K562 (cell line): ENCODE measurements around the gene CAST. TPM values are rescaled to one million over a fixed set of nuclear protein-coding genes. Genes with fewer than 3 reads are reported as not detected.
A peak's percentile ranks its signal among the peaks of the same experiment; 100 is the strongest.

Experiments used
- BACH1 ChIP-seq: fragments of 200-800 bp; sonication (Bioruptor generic); IDR thresholded peaks from 2 replicates; pipeline ENCODE4 v1.6.1; 2016; ENCODE audit warnings: missing genetic modification characterization, missing compliant biosample characterization
- CBX5 ChIP-seq: IDR thresholded peaks from 2 replicates; pipeline ENCODE4 v1.6.1; 2014; ENCODE audit warnings: low read depth, borderline replicate concordance
- CEBPG ChIP-seq, 3 experiments: fragments of 200-800 bp in 1 of 3; sonication (Bioruptor generic) in 1 of 3; sonication (generic) in 1 of 3; formaldehyde crosslinking in 1 of 3; IDR thresholded peaks in 2 of 3; conservative IDR thresholded peaks in 1 of 3; 2 replicates each; pipeline versions ENCODE4 v1.6.1 to v1.8.0; 2016 to 2022; ENCODE audit warnings: missing compliant biosample characterization in 2 of 3, missing genetic modification characterization in 2 of 3, mild to moderate bottlenecking in 1 of 3, missing genetic modification reagents in 1 of 3
- CREB5 ChIP-seq: fragments of 250-450 bp; sonication (Bioruptor Pico); IDR thresholded peaks from 2 replicates; pipeline ENCODE4 v1.5.0; 2020; ENCODE audit warnings: mild to moderate bottlenecking
- ELK1 ChIP-seq: sonication (generic); formaldehyde crosslinking; IDR thresholded peaks from 2 replicates; pipeline ENCODE4 v1.8.1; 2022; ENCODE audit warnings: missing genetic modification reagents
- EP300 ChIP-seq: IDR thresholded peaks from 2 replicates; pipeline ENCODE4 v1.6.1; 2012; ENCODE audit warnings: low read length, improper control_type of control experiment
- GTF2E2 ChIP-seq: fragments of 200-800 bp; sonication (Bioruptor generic); IDR thresholded peaks from 2 replicates; pipeline ENCODE4 v1.6.1; 2016; ENCODE audit warnings: missing genetic modification characterization, missing compliant biosample characterization
- JUNB ChIP-seq: fragments of 450-650 bp; formaldehyde crosslinking; conservative IDR thresholded peaks from 2 replicates; pipeline ENCODE4 v1.4.0; 2020; ENCODE audit warnings: mild to moderate bottlenecking
- JUND ChIP-seq, 2 experiments: IDR thresholded peaks; 2 replicates in 1 of 2; 3 replicates in 1 of 2; pipeline ENCODE4 v1.6.1; 2011; ENCODE audit warnings: borderline replicate concordance in 2 of 2, low read depth in 2 of 2, low read length in 2 of 2, improper control_type of control experiment in 1 of 2, missing biosample characterization in 1 of 2, missing genetic modification characterization in 1 of 2, missing genetic modification reagents in 1 of 2
- MAFF ChIP-seq: IDR thresholded peaks from 2 replicates; pipeline ENCODE4 v1.6.1; 2012; ENCODE audit warnings: low read length, improper control_type of control experiment
- MYBL2 ChIP-seq, 2 experiments: fragments of 450-650 bp in 1 of 2; sonication (generic) in 1 of 2; formaldehyde crosslinking in 1 of 2; IDR thresholded peaks; 2 replicates each; pipeline versions ENCODE4 v1.6.1 to v1.8.1; 2017 to 2022; ENCODE audit warnings: borderline replicate concordance in 1 of 2, inconsistent platforms in 1 of 2, low read depth in 1 of 2, mild to moderate bottlenecking in 1 of 2, missing genetic modification reagents in 1 of 2, moderate library complexity in 1 of 2
- RFX7 ChIP-seq: fragments of 250-450 bp; sonication (Bioruptor Pico); IDR thresholded peaks from 2 replicates; pipeline ENCODE4 v1.5.1; 2021; ENCODE audit warnings: mild to moderate bottlenecking
- SAFB ChIP-seq: fragments of 200-400 bp; formaldehyde crosslinking; IDR thresholded peaks from 2 replicates; pipeline ENCODE4 v1.6.1; 2017; ENCODE audit warnings: low read depth, low read length, borderline replicate concordance
- SETDB1 ChIP-seq: IDR thresholded peaks from one replicate; pipeline ENCODE4 v1.6.1; 2012; ENCODE audit warnings: low read length, control low read depth, inconsistent platforms
- SMARCE1 ChIP-seq: fragments of 450-650 bp; IDR thresholded peaks from 2 replicates; pipeline ENCODE4 v1.7.1; 2016; ENCODE audit warnings: mild to moderate bottlenecking
- SNIP1 ChIP-seq: fragments of 450-650 bp; IDR thresholded peaks from 2 replicates; pipeline ENCODE4 v1.7.1; 2017; ENCODE audit warnings: low read depth, mild to moderate bottlenecking
- TFAM ChIP-seq: fragments of 250-450 bp; sonication (Bioruptor Pico); conservative IDR thresholded peaks from 2 replicates; pipeline ENCODE4 v1.5.0; 2021; ENCODE audit warnings: mild to moderate bottlenecking, moderate library complexity
- THAP7 ChIP-seq: fragments of 250-450 bp; sonication (Bioruptor Pico); IDR thresholded peaks from 2 replicates; pipeline ENCODE4 v1.5.0; 2021
- VEZF1 ChIP-seq: fragments of 200-800 bp; sonication (Bioruptor generic); IDR thresholded peaks from 2 replicates; pipeline ENCODE4 v1.6.1; 2017; ENCODE audit warnings: missing genetic modification characterization, missing compliant biosample characterization
- ZC3H11A ChIP-seq: IDR thresholded peaks from 2 replicates; pipeline ENCODE4 v1.6.1; 2012; ENCODE audit warnings: low read depth, low read length, improper control_type of control experiment
- ZFP1 ChIP-seq: fragments of 450-650 bp; formaldehyde crosslinking; IDR thresholded peaks from 2 replicates; pipeline ENCODE4 v1.4.0; 2020; ENCODE audit warnings: mild to moderate bottlenecking, mixed read lengths
- ZNF174 ChIP-seq: fragments of 250-450 bp; sonication (Bioruptor Pico); IDR thresholded peaks from 2 replicates; pipeline ENCODE4 v1.4.0; 2020; ENCODE audit warnings: mild to moderate bottlenecking
- polyA plus RNA-seq, 8 experiments: library from polyadenylated mRNA; depleted of rRNA in 4 of 8; stranded (reverse) in 5 of 8; unstranded in 3 of 8; fragments of >200 nt; fragmentation: Nextera tagmentation in 2 of 8; fragmentation: Illumina TruSeq in 1 of 8; extraction: Ambion mirVana in 2 of 8; extraction: Trizol in 1 of 8; gene quantifications; 2 replicates each; pipeline versions ENCODE4 v1.2.1 to v1.2.3, GENCODE V29; 2011 to 2014; ENCODE audit warnings: inconsistent platforms in 1 of 8, missing spikeins in 1 of 8
- total RNA-seq, 7 experiments: library from RNA; depleted of rRNA in 6 of 7; stranded (reverse); fragments of >200 nt in 6 of 7; fragmentation: Illumina TruSeq in 2 of 7; extraction: Trizol in 2 of 7; gene quantifications; 2 replicates each; pipeline versions ENCODE4 v1.2.1 to v1.2.3, GENCODE V29; 2011 to 2021; ENCODE audit warnings: low replicate concordance in 1 of 7

CAST gene
- total and polyA plus RNA-seq, 9 of the 15 experiments (the other 6 are each of a cell fraction or from before 2014, with no cell fraction given), result 55.5 to 136 (median 86.1) TPM

- TF ChIP-seq VEZF1 (CRISPR knock-in tag) (no peak), SNIP1 (no peak), SMARCE1 (peak; percentile 61; the same call in 1 of the 2 replicates), ZFP1 (CRISPR knock-in tag) (no peak), ZC3H11A (no peak), TFAM (no peak), RFX7 (CRISPR knock-in tag) (no peak), JUNB (CRISPR knock-in tag) (no peak), MAFF (no peak), CREB5 (no peak), JUND (IDR thresholded peaks at IDR 0.05; ENCODE audit: borderline replicate concordance, low read depth, low read length) (peak; percentile 96), JUND (tag; IDR thresholded peaks at IDR 0.05; ENCODE audit: borderline replicate concordance, low read depth, low read length) (peak; percentile 89; the same call in 2 of the 3 replicates), BACH1 (tag) (no peak), ELK1 (CRISPR knock-in tag) (no peak), THAP7 (CRISPR knock-in tag) (no peak), CBX5 (no peak), GTF2E2 (tag) (no peak), SAFB (no peak), EP300 (no peak), MYBL2 (IDR thresholded peaks at IDR 0.05; ENCODE audit: low read depth) (no peak), MYBL2 (CRISPR knock-in tag; IDR thresholded peaks at IDR 0.05; ENCODE audit: borderline replicate concordance) (no peak), SETDB1 (no peak), ZNF174 (CRISPR knock-in tag) (no peak), CEBPG (CRISPR knock-in tag; IDR thresholded peaks at IDR 0.05) (peak; percentile 20; the same call in 1 of the 2 replicates), CEBPG (tag; conservative IDR thresholded peaks at IDR 0.05 in 1 of 2, IDR thresholded peaks at IDR 0.05 in 1 of 2) (no peak)
Measured at GRCh38 chr5:96743065-96743768, 81.0 kb downstream of the CAST start (continued).
